Measurements from ENCODE around the gene ARHGAP6.
"Not testable (repeated sequence)": the region's sequence is repeated elsewhere in the genome, so short reads cannot be mapped to it uniquely, and the experiment has no call there.

- not testable (repeated sequence) for TF ChIP-seq CTCF, POLR2A (IDR thresholded peaks at IDR 0.05)
These were observed 87.4 kb downstream of the ARHGAP6 start for GRCh38 chrX:11578301-11578700.

Data from thyroid gland (tissue), 4 donors.